ENCODE data around the gene OPHN1. TPM values are rescaled to one million over a fixed set of nuclear protein-coding genes. Genes with fewer than 3 reads are reported as not detected.

The OPHN1 gene
- total and polyA plus RNA-seq, 10 of the 15 experiments (the other 5 are each of a cell fraction or from before 2014, with no cell fraction given), result under 0.01 to 0.03 (median 0.03) TPM; not detected in 6

DNA sequence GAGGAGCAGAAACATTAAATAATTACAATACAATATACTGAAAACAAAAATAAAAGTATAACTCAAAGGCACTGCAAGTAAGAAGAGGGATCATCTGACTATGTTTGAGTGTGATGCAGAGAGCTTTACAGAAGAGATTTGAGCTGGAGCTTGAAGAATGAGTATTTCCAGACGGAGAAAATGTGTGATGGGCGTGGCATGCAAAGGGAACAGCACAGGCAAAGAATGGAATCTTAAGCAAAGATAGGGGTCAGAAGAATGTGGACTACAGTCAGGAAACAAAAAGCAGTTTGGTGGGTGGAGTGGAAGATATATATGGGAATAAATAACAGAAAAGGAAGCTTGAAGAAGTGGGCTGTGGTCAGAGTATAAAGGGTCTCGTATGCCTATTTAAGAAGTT, 45.5 kb downstream of the OPHN1 start:
- no peaks in the 10 kb centered on the region for H4K20me1 ChIP-seq (ENCODE audit: control insufficient read depth, insufficient read depth)
- WGBS (ENCODE audit: insufficient coverage, insufficient replicate concordance, low lambda C conversion rate, missing lambda C conversion rate), result 14% methylated on average over 3 of the region's 3 CpGs
- ChIA-PET SMC1A (ENCODE audit: uncharacterized antibody, unreplicated experiment) (interaction anchor here (1.2 kb wide), 1 partner anchor 136 kb away, joined by 3 read pairs; no protein-coding TSS in a partner anchor), RAD21 (ENCODE audit: unreplicated experiment) (no interaction called here), CTCF (no interaction called here), POLR2A (no interaction called here)
- no peaks in the 10 kb centered on the region for H3K79me2 ChIP-seq (ENCODE audit: control insufficient read depth, insufficient read depth, low read length)
- in situ Hi-C loops (cut with MboI), result no loop called here
- BruUV-seq (replicated peaks), result no TSS peak
- no peak overlapping the region for H3K4me3 ChIP-seq
- H3K9ac ChIP-seq (ENCODE audit: control insufficient read depth, insufficient read depth, low read length), result no peak overlapping the region
- DNase-seq (ENCODE audit: low read depth, low spot score), result no peak
- intact Hi-C loops (cut with micrococcal nuclease; ENCODE audit: unreplicated experiment), result no loop called here
- no peaks in the 10 kb centered on the region for H3K9me3 ChIP-seq (replicated peaks; ENCODE audit: control insufficient read depth, insufficient read depth, low read length)
- no peak overlapping the region for H3K27ac ChIP-seq (ENCODE audit: control insufficient read depth, insufficient read depth)
- H3K27me3 ChIP-seq (replicated peaks in 1 of 2; ENCODE audit: control insufficient read depth in 2 of 2, insufficient read depth in 2 of 2, low read length in 1 of 2), result no peaks in the 10 kb centered on the region
- no peak overlapping the region for H2AFZ ChIP-seq (ENCODE audit: control insufficient read depth, low read depth, low read length)
- H3K4me2 ChIP-seq (ENCODE audit: control insufficient read depth, insufficient read depth), result no peak overlapping the region
- TF ChIP-seq NR2C2 (IDR thresholded peaks at IDR 0.05; ENCODE audit: borderline replicate concordance, control insufficient read depth, insufficient read length, low read depth), result no peak
- TF ChIP-seq WRNIP1 (IDR thresholded peaks at IDR 0.05; ENCODE audit: borderline replicate concordance, low read depth, low read length), result no peak
- no peak for TF ChIP-seq HDAC6 (IDR thresholded peaks at IDR 0.05; ENCODE audit: unreplicated experiment)
- TF ChIP-seq RB1 (IDR thresholded peaks at IDR 0.05; ENCODE audit: borderline replicate concordance), result no peak
- TF ChIP-seq, protein P1, sequence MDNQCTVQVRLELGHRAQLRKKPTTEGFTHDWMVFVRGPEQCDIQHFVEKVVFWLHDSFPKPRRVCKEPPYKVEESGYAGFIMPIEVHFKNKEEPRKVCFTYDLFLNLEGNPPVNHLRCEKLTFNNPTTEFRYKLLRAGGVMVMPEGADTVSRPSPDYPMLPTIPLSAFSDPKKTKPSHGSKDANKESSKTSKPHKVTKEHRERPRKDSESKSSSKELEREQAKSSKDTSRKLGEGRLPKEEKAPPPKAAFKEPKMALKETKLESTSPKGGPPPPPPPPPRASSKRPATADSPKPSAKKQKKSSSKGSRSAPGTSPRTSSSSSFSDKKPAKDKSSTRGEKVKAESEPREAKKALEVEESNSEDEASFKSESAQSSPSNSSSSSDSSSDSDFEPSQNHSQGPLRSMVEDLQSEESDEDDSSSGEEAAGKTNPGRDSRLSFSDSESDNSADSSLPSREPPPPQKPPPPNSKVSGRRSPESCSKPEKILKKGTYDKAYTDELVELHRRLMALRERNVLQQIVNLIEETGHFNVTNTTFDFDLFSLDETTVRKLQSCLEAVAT (IDR thresholded peaks at IDR 0.05), result no peak
- H3K4me1 ChIP-seq (ENCODE audit: control insufficient read depth, insufficient read depth, low read length), result no peaks in the 10 kb centered on the region
- no peaks in the 10 kb centered on the region for H3K36me3 ChIP-seq (ENCODE audit: control insufficient read depth in 2 of 2, insufficient read depth in 2 of 2, low read length in 1 of 2)
- no peak for ATAC-seq
- FAIRE-seq, result no peak

- Histone ChIP-seq H4K20me1 (ENCODE audit: control insufficient read depth, insufficient read depth) (no peaks in the 10 kb centered on the region), H3K4me3 (no peak overlapping the region), H3K4me2 (ENCODE audit: control insufficient read depth, insufficient read depth) (no peak overlapping the region), H3K27me3 (replicated peaks in 1 of 2; ENCODE audit: control insufficient read depth in 2 of 2, insufficient read depth in 2 of 2, low read length in 1 of 2) (no peaks in the 10 kb centered on the region), H3K79me2 (ENCODE audit: control insufficient read depth, insufficient read depth, low read length) (no peaks in the 10 kb centered on the region), H3K9me3 (replicated peaks; ENCODE audit: control insufficient read depth, insufficient read depth, low read length) (no peaks in the 10 kb centered on the region), H2AFZ (ENCODE audit: control insufficient read depth, low read depth, low read length) (no peak overlapping the region), H3K36me3 (ENCODE audit: control insufficient read depth in 2 of 2, insufficient read depth in 2 of 2, low read length in 1 of 2) (no peaks in the 10 kb centered on the region), H3K27ac (ENCODE audit: control insufficient read depth, insufficient read depth) (no peak overlapping the region), H3K4me1 (ENCODE audit: control insufficient read depth, insufficient read depth, low read length) (no peaks in the 10 kb centered on the region), H3K9ac (ENCODE audit: control insufficient read depth, insufficient read depth, low read length) (no peak overlapping the region)
- POLR2A ChIA-PET, result no interaction called here
- RAD21 ChIA-PET (ENCODE audit: unreplicated experiment), result no interaction called here
- 4% methylated on average over 5 of the region's 5 CpGs for WGBS (ENCODE audit: insufficient coverage, insufficient replicate concordance, low lambda C conversion rate, missing lambda C conversion rate)
- intact Hi-C loops (cut with micrococcal nuclease; ENCODE audit: unreplicated experiment), result no loop called here
- no peak for DNase-seq (ENCODE audit: low read depth, low spot score)
- no peak for ATAC-seq
- no TSS peak for BruUV-seq (replicated peaks)
- SMC1A ChIA-PET (ENCODE audit: uncharacterized antibody, unreplicated experiment), result interaction anchor here (0.6 kb wide), 1 partner anchor 426 kb away, joined by 4 read pairs; no protein-coding TSS in a partner anchor
- in situ Hi-C loops (cut with MboI), result no loop called here
- CTCF ChIA-PET, result no interaction called here
- no peak for FAIRE-seq
- TF ChIP-seq CEBPB (IDR thresholded peaks at IDR 0.05; ENCODE audit: borderline replicate concordance in 1 of 2, low read depth in 2 of 2, low read length in 2 of 2), result no peak
- TF ChIP-seq MEF2B (IDR thresholded peaks at IDR 0.05; ENCODE audit: partially characterized antibody, poor library complexity, severe bottlenecking), result no peak
- no peak for TF ChIP-seq RFX5 (IDR thresholded peaks at IDR 0.05; ENCODE audit: low read depth, low read length)
- TF ChIP-seq BMI1 (IDR thresholded peaks at IDR 0.05; ENCODE audit: borderline replicate concordance), result no peak
- TF ChIP-seq HDAC6 (IDR thresholded peaks at IDR 0.05; ENCODE audit: unreplicated experiment), result no peak
- TF ChIP-seq ZBED1 (IDR thresholded peaks at IDR 0.05; ENCODE audit: borderline replicate concordance), result no peak
- TF ChIP-seq RB1 (IDR thresholded peaks at IDR 0.05; ENCODE audit: borderline replicate concordance), result no peak
- TF ChIP-seq SRF (IDR thresholded peaks at IDR 0.05; ENCODE audit: low read depth in 2 of 2, low read length in 2 of 2), result no peak
- TF ChIP-seq CREB1 (IDR thresholded peaks at IDR 0.05; ENCODE audit: low read depth), result no peak
- TF ChIP-seq RCOR1 (conservative IDR thresholded peaks at IDR 0.05; ENCODE audit: low read depth, low read length), result no peak
- TF ChIP-seq HCFC1 (IDR thresholded peaks at IDR 0.05; ENCODE audit: low read length), result no peak
- TF ChIP-seq SIN3A (IDR thresholded peaks at IDR 0.05; ENCODE audit: low read depth, low read length), result no peak
- TF ChIP-seq PAX8 (IDR thresholded peaks at IDR 0.05), result no peak
Measured at GRCh38 chrX:68383540-68383939, 49.8 kb downstream of the OPHN1 start.
